ENCODE measurements around the gene RNF115. TPM values are rescaled to one million over a fixed set of nuclear protein-coding genes. Genes with fewer than 3 reads are reported as not detected.
"Not testable (repeated sequence)": the region's sequence is repeated elsewhere in the genome, so short reads cannot be mapped to it uniquely, and the experiment has no call there.

The RNF115 gene
- total and polyA plus RNA-seq, 2 of the 4 experiments (the other 2 are of a cell fraction), result 13.5 to 22.9 TPM

- CTCF ChIA-PET, result interaction anchor here (0.6 kb wide), 1 partner anchor 9 kb away, joined by 6 read pairs; no protein-coding TSS in a partner anchor
- H4K5ac ChIP-seq (ENCODE audit: low read depth, low read length); H2BK20ac ChIP-seq (ENCODE audit: low read depth, low read length); H3K27ac ChIP-seq (ENCODE audit: insufficient read depth, low read length); H3K23ac ChIP-seq (ENCODE audit: low read depth, low read length); H3K9me3 ChIP-seq (ENCODE audit: control insufficient read depth, insufficient read depth, low read length); H3K9ac ChIP-seq (ENCODE audit: low read depth, low read length); H3K4me1 ChIP-seq (ENCODE audit: control insufficient read depth, insufficient read depth, low read length); H3K14ac ChIP-seq (replicated peaks; ENCODE audit: low read depth, low read length); H4K91ac ChIP-seq (ENCODE audit: insufficient read depth, low read depth, low read length); H4K20me1 ChIP-seq (ENCODE audit: insufficient read depth, low read length); H3K9me1 ChIP-seq (ENCODE audit: insufficient read depth, low read length); ATAC-seq (ENCODE audit: low read depth); H2BK120ac ChIP-seq (ENCODE audit: low read depth, low read length); dilution Hi-C loops (cut with HindIII; ENCODE audit: low sequenced_read_pairs, unreplicated experiment); POLR2A ChIA-PET (ENCODE audit: unreplicated experiment); DNase-seq; in situ Hi-C loops (cut with MboI; ENCODE audit: low sequenced_read_pairs); H2BK15ac ChIP-seq (ENCODE audit: low read depth, low read length); H3K4ac ChIP-seq (ENCODE audit: low read depth, low read length); H2AK5ac ChIP-seq (ENCODE audit: low read depth, low read length); H3K18ac ChIP-seq (ENCODE audit: low read depth, low read length); H3K56ac ChIP-seq (ENCODE audit: extremely low read depth, insufficient read depth, low read length); H2AK9ac ChIP-seq (replicated peaks; ENCODE audit: low read depth, low read length, poor library complexity); H4K8ac ChIP-seq (ENCODE audit: low read depth in 2 of 2, low read length in 2 of 2); H3K4me3 ChIP-seq (ENCODE audit: insufficient read depth, low read depth, low read length); BruUV-seq (replicated peaks); H3K27me3 ChIP-seq (ENCODE audit: control insufficient read depth, insufficient read depth, low read length); H2AFZ ChIP-seq (replicated peaks; ENCODE audit: low read length, poor library complexity); intact Hi-C loops (cut with micrococcal nuclease); H2BK5ac ChIP-seq (ENCODE audit: low read depth, low read length, poor library complexity, severe bottlenecking); H3K4me2 ChIP-seq (ENCODE audit: low read depth, low read length): not testable (repeated sequence)
- whole genome bisulfite sequencing, 2 experiments (ENCODE audit: extremely low coverage in 2 of 2, insufficient read length in 1 of 2), result 98% methylated on average over 22 of the region's 52 CpGs; no CpG with 5 or more reads in 1 of the 2 experiments
- H3K79me1 ChIP-seq (ENCODE audit: low read depth in 1 of 2, low read length in 2 of 2), result peaks cover 13 to 30% of the 10 kb centered on the region in 2 experiments
- peaks cover 11% of the 10 kb centered on the region for H3K36me3 ChIP-seq (ENCODE audit: control insufficient read depth, insufficient read depth, low read length)
Observed at GRCh38 chr1:145764231-145764940, 59.5 kb downstream of the RNF115 start.

GRCh38 chr1:145762001-145762400, 61.9 kb downstream of the RNF115 start:
- H3K4me2 ChIP-seq (ENCODE audit: low read depth, low read length); H3K27ac ChIP-seq (ENCODE audit: insufficient read depth, low read length); dilution Hi-C loops (cut with HindIII; ENCODE audit: low sequenced_read_pairs, unreplicated experiment); POLR2A ChIA-PET (ENCODE audit: unreplicated experiment); H2AK5ac ChIP-seq (ENCODE audit: low read depth, low read length); H3K9ac ChIP-seq (ENCODE audit: low read depth, low read length); H3K4ac ChIP-seq (ENCODE audit: low read depth, low read length); H3K9me1 ChIP-seq (ENCODE audit: insufficient read depth, low read length); H3K23ac ChIP-seq (ENCODE audit: low read depth, low read length); H4K20me1 ChIP-seq (ENCODE audit: insufficient read depth, low read length); BruUV-seq (replicated peaks); H3K9me3 ChIP-seq (ENCODE audit: control insufficient read depth, insufficient read depth, low read length); in situ Hi-C loops (cut with MboI; ENCODE audit: low sequenced_read_pairs); H4K8ac ChIP-seq (ENCODE audit: low read depth in 2 of 2, low read length in 2 of 2); DNase-seq; H3K4me1 ChIP-seq (ENCODE audit: control insufficient read depth, insufficient read depth, low read length); H3K18ac ChIP-seq (ENCODE audit: low read depth, low read length); H2AFZ ChIP-seq (replicated peaks; ENCODE audit: low read length, poor library complexity); H4K5ac ChIP-seq (ENCODE audit: low read depth, low read length); H2BK5ac ChIP-seq (ENCODE audit: low read depth, low read length, poor library complexity, severe bottlenecking); H3K56ac ChIP-seq (ENCODE audit: extremely low read depth, insufficient read depth, low read length); H4K91ac ChIP-seq (ENCODE audit: insufficient read depth, low read depth, low read length); H2BK120ac ChIP-seq (ENCODE audit: low read depth, low read length); H2BK15ac ChIP-seq (ENCODE audit: low read depth, low read length); intact Hi-C loops (cut with micrococcal nuclease); H2AK9ac ChIP-seq (replicated peaks; ENCODE audit: low read depth, low read length, poor library complexity); ATAC-seq (ENCODE audit: low read depth); H3K14ac ChIP-seq (replicated peaks; ENCODE audit: low read depth, low read length); H2BK20ac ChIP-seq (ENCODE audit: low read depth, low read length); H3K27me3 ChIP-seq (ENCODE audit: control insufficient read depth, insufficient read depth, low read length); H3K4me3 ChIP-seq (ENCODE audit: insufficient read depth, low read depth, low read length): not testable (repeated sequence)
- peaks cover 11% of the 10 kb centered on the region for H3K36me3 ChIP-seq (ENCODE audit: control insufficient read depth, insufficient read depth, low read length)
- CTCF ChIA-PET, result interaction anchor here (0.8 kb wide), 1 partner anchor 12 kb away, joined by 7 read pairs; no protein-coding TSS in a partner anchor
- peaks cover 20 to 47% of the 10 kb centered on the region in 2 experiments for H3K79me1 ChIP-seq (ENCODE audit: low read depth in 1 of 2, low read length in 2 of 2)
- no CpG with 5 or more reads among the region's 2 CpGs for WGBS, 2 experiments (ENCODE audit: extremely low coverage in 2 of 2, insufficient read length in 1 of 2)

Measured in IMR-90 (cell line).